ENCODE measurements around the gene PADI3. TPM values are rescaled to one million over a fixed set of nuclear protein-coding genes. Genes with fewer than 3 reads are reported as not detected.

PADI3 gene
- total RNA-seq, 2 donors from 2014 or later = 0.18 to 1.2 TPM

DNA sequence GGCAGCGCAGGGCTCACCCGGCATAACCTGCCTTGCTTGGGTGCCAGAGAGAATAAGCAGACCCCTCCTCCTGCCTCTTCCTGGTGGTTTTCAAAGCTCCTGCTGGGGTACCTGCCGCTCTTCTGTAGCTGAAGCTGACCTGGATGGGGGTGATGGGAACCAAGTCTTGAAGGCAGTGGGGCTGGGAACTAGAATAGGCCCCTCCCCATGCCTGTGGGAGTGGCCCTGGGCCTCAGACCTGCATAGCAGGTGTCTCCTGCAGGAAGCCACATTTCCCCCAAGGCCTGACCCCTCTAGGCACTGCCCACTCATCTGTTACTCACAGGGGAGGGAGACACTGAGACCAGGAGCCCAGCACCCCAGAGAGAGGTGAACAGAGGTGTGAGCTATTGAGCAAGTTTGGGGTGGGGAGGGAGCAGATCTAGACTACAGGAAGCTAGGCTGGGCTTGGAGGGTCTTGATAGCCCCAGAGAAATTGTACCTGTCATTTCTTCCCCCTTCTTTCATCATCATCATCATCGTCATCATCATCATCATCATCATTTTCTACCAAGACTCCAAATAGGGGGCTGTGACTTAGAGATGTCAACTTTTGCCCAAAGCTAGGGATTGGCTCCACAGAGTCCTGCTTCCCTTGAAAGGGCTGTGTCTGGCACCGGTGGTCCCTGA lies 33.9 kb upstream of the PADI3 start:
- no peaks in the 10 kb centered on the region for H3K36me3 ChIP-seq
- no peaks in the 10 kb centered on the region for H3K27me3 ChIP-seq (replicated peaks; ENCODE audit: insufficient read depth)
- no peaks in the 10 kb centered on the region for H3K9me3 ChIP-seq
- no peaks in the 10 kb centered on the region for H3K4me1 ChIP-seq (replicated peaks)
- WGBS = 84% methylated on average over 4 of the region's 5 CpGs
- no peak for TF ChIP-seq CTCF (IDR thresholded peaks at IDR 0.05)
- TF ChIP-seq POLR2A (IDR thresholded peaks at IDR 0.05) = no peak
- no peak for TF ChIP-seq POLR2AphosphoS5 (IDR thresholded peaks at IDR 0.05)
- intact Hi-C loops (cut with DNase I) = no loop called here
- no peak overlapping the region for H3K4me3 ChIP-seq
- no peak for DNase-seq (ENCODE audit: low spot score)
- no peak overlapping the region for H3K27ac ChIP-seq

GRCh38 chr1:17215545-17215890 lies 33.4 kb upstream of the PADI3 start:
- Histone ChIP-seq H3K27ac (no peak overlapping the region), H3K4me1 (replicated peaks) (no peaks in the 10 kb centered on the region), H3K36me3 (no peaks in the 10 kb centered on the region), H3K27me3 (replicated peaks; ENCODE audit: insufficient read depth) (no peaks in the 10 kb centered on the region), H3K9me3 (no peaks in the 10 kb centered on the region), H3K4me3 (no peak overlapping the region)
- no peak for TF ChIP-seq POLR2AphosphoS5 (IDR thresholded peaks at IDR 0.05)
- no peak for TF ChIP-seq POLR2A (IDR thresholded peaks at IDR 0.05)
- no peak for TF ChIP-seq CTCF (IDR thresholded peaks at IDR 0.05)
- 78% methylated on average over 6 of the region's 6 CpGs for WGBS
- intact Hi-C loops (cut with DNase I) = no loop called here
- no peak for DNase-seq (ENCODE audit: low spot score)

DNA sequence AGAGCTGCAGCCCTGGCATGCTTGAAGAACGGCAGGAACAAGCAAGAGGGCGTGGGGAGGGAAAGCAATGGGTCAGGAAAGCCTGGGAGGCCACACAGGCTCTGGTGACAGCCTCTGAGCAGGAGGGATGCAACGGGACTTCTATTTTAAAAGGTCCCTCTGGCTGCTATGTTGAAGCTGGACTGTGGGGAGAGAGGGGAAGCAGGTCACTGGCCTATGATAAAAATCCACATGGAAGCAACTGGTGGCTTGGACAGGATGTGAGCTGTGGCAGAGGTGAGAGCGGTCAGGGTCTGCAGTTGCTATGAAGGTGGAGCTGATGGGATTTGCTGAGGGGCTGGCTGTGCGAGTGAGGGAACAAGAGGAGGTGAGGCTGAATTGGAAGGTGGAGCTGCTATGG lies 32.8 kb upstream of the PADI3 start:
- no peak for DNase-seq (ENCODE audit: low spot score)
- Histone ChIP-seq H3K27me3 (replicated peaks; ENCODE audit: insufficient read depth) (no peaks in the 10 kb centered on the region), H3K27ac (no peak overlapping the region), H3K4me1 (replicated peaks) (no peaks in the 10 kb centered on the region), H3K4me3 (no peak overlapping the region), H3K9me3 (no peaks in the 10 kb centered on the region), H3K36me3 (no peaks in the 10 kb centered on the region)
- no peak for TF ChIP-seq CTCF (IDR thresholded peaks at IDR 0.05)
- no peak for TF ChIP-seq POLR2AphosphoS5 (IDR thresholded peaks at IDR 0.05)
- no peak for TF ChIP-seq POLR2A (IDR thresholded peaks at IDR 0.05)
- intact Hi-C loops (cut with DNase I) = no loop called here
- 69% methylated on average over 5 of the region's 5 CpGs for WGBS

DNA sequence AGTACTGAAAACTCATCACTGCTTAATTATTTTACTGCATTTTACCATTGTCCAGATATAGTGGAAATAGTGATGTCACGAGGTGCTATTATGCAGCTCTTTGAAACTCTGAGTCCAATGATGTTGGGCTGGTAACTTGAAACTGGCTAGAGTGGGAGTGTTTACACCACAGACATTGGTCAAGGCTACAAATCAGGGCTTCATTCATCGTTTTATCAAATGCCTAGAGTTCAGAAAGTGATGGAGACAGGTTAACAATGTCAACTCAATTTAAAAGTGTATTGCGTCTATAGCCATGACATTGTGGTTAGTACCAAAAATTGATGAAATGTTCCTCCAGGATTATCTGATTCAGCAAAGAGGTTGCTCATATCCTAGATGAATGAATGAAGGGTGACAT lies 31.3 kb upstream of the PADI3 start:
- no peak overlapping the region for H3K27ac ChIP-seq
- H3K4me1 ChIP-seq (replicated peaks) = no peaks in the 10 kb centered on the region
- no peak overlapping the region for H3K4me3 ChIP-seq
- H3K9me3 ChIP-seq = no peaks in the 10 kb centered on the region
- no peaks in the 10 kb centered on the region for H3K36me3 ChIP-seq
- DNase-seq (ENCODE audit: low spot score) = no peak
- TF ChIP-seq CTCF (IDR thresholded peaks at IDR 0.05) (no peak), POLR2A (IDR thresholded peaks at IDR 0.05) (no peak), POLR2AphosphoS5 (IDR thresholded peaks at IDR 0.05) (no peak)
- no peaks in the 10 kb centered on the region for H3K27me3 ChIP-seq (replicated peaks; ENCODE audit: insufficient read depth)
- intact Hi-C loops (cut with DNase I) = no loop called here
- WGBS = 88% methylated on average over 3 of the region's 3 CpGs

- Histone ChIP-seq H3K4me1 (replicated peaks) (no peaks in the 10 kb centered on the region), H3K27me3 (replicated peaks; ENCODE audit: insufficient read depth) (no peaks in the 10 kb centered on the region), H3K27ac (no peak overlapping the region), H3K36me3 (no peaks in the 10 kb centered on the region), H3K9me3 (no peaks in the 10 kb centered on the region), H3K4me3 (no peak overlapping the region)
- WGBS = 59% methylated on average over 7 of the region's 7 CpGs
- intact Hi-C loops (cut with DNase I) = no loop called here
- DNase-seq (ENCODE audit: low spot score) = no peak
- no peak for TF ChIP-seq POLR2A (IDR thresholded peaks at IDR 0.05)
- TF ChIP-seq POLR2AphosphoS5 (IDR thresholded peaks at IDR 0.05) = no peak
- TF ChIP-seq CTCF (IDR thresholded peaks at IDR 0.05) = no peak
Observed at GRCh38 chr1:17218939-17219338, 30.0 kb upstream of the PADI3 start.
